Nasal cavity respiratory epithelium epithelial cell of viscerocranial mucosa (primary cell): ENCODE measurements around the gene C12orf50. TPM values are rescaled to one million over a fixed set of nuclear protein-coding genes. Genes with fewer than 3 reads are reported as not detected.

ENCODE experiments used
- total RNA-seq: library from RNA; depleted of rRNA; stranded (reverse); fragments of >200 nt; gene quantifications from 2 replicates; pipeline ENCODE4 v1.2.3, GENCODE V29; 2014

C12orf50 gene
- under 0.01 TPM in 1 of 2 replicates, not detected in the other for total RNA-seq

DNA sequence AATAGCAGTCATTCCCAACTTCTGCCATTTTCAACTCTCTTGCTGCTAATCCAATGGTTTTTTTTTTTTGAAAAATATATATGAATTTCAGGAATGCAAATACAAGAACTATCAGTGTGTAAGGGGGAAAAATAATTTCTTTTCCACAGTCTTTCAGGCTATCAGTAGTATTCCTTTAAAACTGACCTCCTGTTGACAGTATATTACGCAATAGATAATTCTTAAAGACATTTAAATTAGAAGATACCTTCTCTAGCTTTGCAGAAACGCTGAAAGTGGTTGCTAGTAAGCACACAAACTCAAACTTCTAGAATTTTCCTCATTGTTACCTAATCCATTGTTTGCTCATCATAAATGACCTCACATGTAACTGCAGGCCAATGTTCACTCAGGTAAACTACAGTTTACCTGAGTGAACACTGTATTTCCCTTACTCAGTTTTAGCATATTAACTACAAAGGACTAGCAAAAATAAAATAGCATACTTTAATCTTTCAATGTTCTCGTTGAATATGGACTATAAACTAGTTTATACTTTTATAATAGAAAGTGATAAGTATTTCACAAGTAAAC is at the start of gene C12orf50:
C12orf50 (minus strand) TSS at position 309 of the 573 bp plus-strand sequence. CDS start 2,439 bp downstream, outside the sequence.

Other genes with a start within 250 kb of the C12orf50 start
- 6.2 and 11.7 TPM in 2 replicates for gene CEP290, start 112.7 kb upstream of the C12orf50 start, total RNA-seq
- gene TMTC3, start 112.9 kb upstream of the C12orf50 start, total RNA-seq: 57.8 and 58.6 TPM in 2 replicates